Erythroblast (primary cell): ENCODE data around the gene FAAP20.

Experiments used
- GATA1 ChIP-seq: IDR thresholded peaks from 2 replicates; pipeline ENCODE4 v1.6.1; 2011; ENCODE audit warnings: low read depth, mild to moderate bottlenecking, control low read depth, low read length, moderate library complexity
- POLR2A ChIP-seq: IDR thresholded peaks from 2 replicates; pipeline ENCODE4 v1.6.1; 2011; ENCODE audit warnings: mild to moderate bottlenecking, low read length

DNA sequence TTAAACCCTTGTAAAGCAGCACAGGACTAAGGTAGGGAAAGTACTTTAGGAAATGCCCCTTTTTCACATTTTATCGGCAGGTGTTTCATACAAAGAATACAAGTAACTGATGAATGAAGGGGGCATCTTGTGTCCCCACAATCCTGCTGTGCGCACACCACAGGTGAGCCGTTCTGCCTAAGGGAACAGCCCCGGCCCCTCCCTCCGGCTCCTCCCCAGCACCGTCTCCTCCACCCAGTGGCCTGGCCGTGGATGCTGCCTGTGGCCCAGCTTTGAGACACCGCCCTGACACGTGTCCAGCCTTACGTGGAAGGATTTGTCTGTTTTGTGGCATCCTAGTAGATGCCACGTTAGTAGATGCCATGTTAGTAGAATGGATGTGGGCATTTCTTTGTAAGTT lies 12.8 kb downstream of the FAAP20 start:
- TF ChIP-seq POLR2A: no peak
- TF ChIP-seq GATA1: no peak
